Esophagus squamous epithelium (tissue), 4 donors: ENCODE data around the gene RRAGD.

ENCODE experiments used
- CTCF ChIP-seq, 6 experiments: fragments of 450-650 bp in 4 of 6; fragments of 200-600 bp in 2 of 6; sonication (generic) in 2 of 6; IDR thresholded peaks; one replicate each; pipeline ENCODE4 v1.5.1; 2016 to 2019; ENCODE audit warnings: antibody characterized with exemption in 6 of 6, mild to moderate bottlenecking in 4 of 6, moderate library complexity in 4 of 6
- POLR2A ChIP-seq, 4 donors: fragments of 450-650 bp; IDR thresholded peaks; one replicate each; pipeline ENCODE4 v1.6.1; 2017; ENCODE audit warnings: antibody characterized with exemption in 4 of 4, mild to moderate bottlenecking in 4 of 4, moderate library complexity in 3 of 4

GRCh38 chr6:89351671-89352277 lies 60.3 kb downstream of the RRAGD start:
- TF ChIP-seq CTCF (IDR thresholded peaks at IDR 0.05): no peak
- TF ChIP-seq POLR2A (IDR thresholded peaks at IDR 0.05): no peak
